ENCODE results near the gene RAP1GAP. TPM values are rescaled to one million over a fixed set of nuclear protein-coding genes. Genes with fewer than 3 reads are reported as not detected.

The RAP1GAP gene
- total RNA-seq, 2 experiments from 2014 or later, result not detected

GRCh38 chr1:21689661-21690372 is 20.7 kb upstream of the RAP1GAP start:
- Histone ChIP-seq H3K4me3 (ENCODE audit: low read depth, low read length, poor library complexity, severe bottlenecking) (no peak overlapping the region), H3K79me2 (ENCODE audit: insufficient read depth, low read depth, low read length) (no peaks in the 10 kb centered on the region), H3K4me1 (ENCODE audit: insufficient read depth, low read length, poor library complexity, severe bottlenecking) (no peaks in the 10 kb centered on the region), H4K20me1 (ENCODE audit: insufficient read depth, low read length) (no peaks in the 10 kb centered on the region), H2AFZ (ENCODE audit: low read length) (no peak overlapping the region), H3K9me3 (ENCODE audit: low read length) (peaks cover 13% of the 10 kb centered on the region), H3K27ac (ENCODE audit: low read depth, low read length, poor library complexity, severe bottlenecking) (no peak overlapping the region), H3K9me2 (ENCODE audit: insufficient read depth, low read length) (no peaks in the 10 kb centered on the region), H3K4me2 (ENCODE audit: low read length) (no peak overlapping the region), H3K36me3 (ENCODE audit: insufficient read depth, low read length) (peaks cover 94% of the 10 kb centered on the region)
- no peak for DNase-seq (ENCODE audit: low spot score)
- BruUV-seq (replicated peaks), result no TSS peak
- CTCF ChIA-PET (ENCODE audit: unreplicated experiment), result no interaction called here
- intact Hi-C loops (cut with micrococcal nuclease; ENCODE audit: unreplicated experiment), result no loop called here
- TF ChIP-seq EZH2phosphoT487 (IDR thresholded peaks at IDR 0.05; ENCODE audit: borderline replicate concordance, low read depth, low read length), result no peak
- TF ChIP-seq, protein P1, sequence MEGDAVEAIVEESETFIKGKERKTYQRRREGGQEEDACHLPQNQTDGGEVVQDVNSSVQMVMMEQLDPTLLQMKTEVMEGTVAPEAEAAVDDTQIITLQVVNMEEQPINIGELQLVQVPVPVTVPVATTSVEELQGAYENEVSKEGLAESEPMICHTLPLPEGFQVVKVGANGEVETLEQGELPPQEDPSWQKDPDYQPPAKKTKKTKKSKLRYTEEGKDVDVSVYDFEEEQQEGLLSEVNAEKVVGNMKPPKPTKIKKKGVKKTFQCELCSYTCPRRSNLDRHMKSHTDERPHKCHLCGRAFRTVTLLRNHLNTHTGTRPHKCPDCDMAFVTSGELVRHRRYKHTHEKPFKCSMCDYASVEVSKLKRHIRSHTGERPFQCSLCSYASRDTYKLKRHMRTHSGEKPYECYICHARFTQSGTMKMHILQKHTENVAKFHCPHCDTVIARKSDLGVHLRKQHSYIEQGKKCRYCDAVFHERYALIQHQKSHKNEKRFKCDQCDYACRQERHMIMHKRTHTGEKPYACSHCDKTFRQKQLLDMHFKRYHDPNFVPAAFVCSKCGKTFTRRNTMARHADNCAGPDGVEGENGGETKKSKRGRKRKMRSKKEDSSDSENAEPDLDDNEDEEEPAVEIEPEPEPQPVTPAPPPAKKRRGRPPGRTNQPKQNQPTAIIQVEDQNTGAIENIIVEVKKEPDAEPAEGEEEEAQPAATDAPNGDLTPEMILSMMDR (conservative IDR thresholded peaks at IDR 0.05; ENCODE audit: low read length), result no peak
- POLR2A ChIA-PET, result no interaction called here

GRCh38 chr1:21687081-21687529 is 17.9 kb upstream of the RAP1GAP start:
- ChIA-PET POLR2A (interaction anchor here (0.7 kb wide), 1 partner anchor 666 kb away, joined by 3 read pairs; no protein-coding TSS in a partner anchor), CTCF (ENCODE audit: unreplicated experiment) (no interaction called here)
- Histone ChIP-seq H3K9me2 (ENCODE audit: insufficient read depth, low read length) (no peaks in the 10 kb centered on the region), H3K36me3 (ENCODE audit: insufficient read depth, low read length) (peaks cover 90% of the 10 kb centered on the region), H2AFZ (ENCODE audit: low read length) (no peak overlapping the region), H3K27ac (ENCODE audit: low read depth, low read length, poor library complexity, severe bottlenecking) (no peak overlapping the region), H3K4me2 (ENCODE audit: low read length) (no peak overlapping the region), H3K4me3 (ENCODE audit: low read depth, low read length, poor library complexity, severe bottlenecking) (no peak overlapping the region), H4K20me1 (ENCODE audit: insufficient read depth, low read length) (no peaks in the 10 kb centered on the region), H3K4me1 (ENCODE audit: insufficient read depth, low read length, poor library complexity, severe bottlenecking) (no peaks in the 10 kb centered on the region), H3K9me3 (ENCODE audit: low read length) (peaks cover 16% of the 10 kb centered on the region), H3K79me2 (ENCODE audit: insufficient read depth, low read depth, low read length) (no peaks in the 10 kb centered on the region)
- DNase-seq (ENCODE audit: low spot score), result no peak
- no TSS peak for BruUV-seq (replicated peaks)
- intact Hi-C loops (cut with micrococcal nuclease; ENCODE audit: unreplicated experiment), result no loop called here
- TF ChIP-seq EZH2phosphoT487 (IDR thresholded peaks at IDR 0.05; ENCODE audit: borderline replicate concordance, low read depth, low read length), result no peak
- TF ChIP-seq, protein P1 (conservative IDR thresholded peaks at IDR 0.05; ENCODE audit: low read length), result no peak

GRCh38 chr1:21685946-21686678 is 17.0 kb upstream of the RAP1GAP start:
- TF ChIP-seq, protein P1 (conservative IDR thresholded peaks at IDR 0.05; ENCODE audit: low read length), result no peak
- no peak for TF ChIP-seq EZH2phosphoT487 (IDR thresholded peaks at IDR 0.05; ENCODE audit: borderline replicate concordance, low read depth, low read length)
- CTCF ChIA-PET (ENCODE audit: unreplicated experiment), result no interaction called here

More at GRCh38 chr1:21685946-21686678, 17.0 kb upstream of the RAP1GAP start:
- H3K4me1 ChIP-seq (ENCODE audit: insufficient read depth, low read length, poor library complexity, severe bottlenecking), result no peaks in the 10 kb centered on the region
- peaks cover 89% of the 10 kb centered on the region for H3K36me3 ChIP-seq (ENCODE audit: insufficient read depth, low read length)
- TSS peak; percentile 5 for BruUV-seq (replicated peaks)
- H2AFZ ChIP-seq (ENCODE audit: low read length), result no peak overlapping the region
- no peaks in the 10 kb centered on the region for H3K79me2 ChIP-seq (ENCODE audit: insufficient read depth, low read depth, low read length)
- H3K9me3 ChIP-seq (ENCODE audit: low read length), result peaks cover 16% of the 10 kb centered on the region
- H4K20me1 ChIP-seq (ENCODE audit: insufficient read depth, low read length), result no peaks in the 10 kb centered on the region
- no peak overlapping the region for H3K4me3 ChIP-seq (ENCODE audit: low read depth, low read length, poor library complexity, severe bottlenecking)
- no peaks in the 10 kb centered on the region for H3K9me2 ChIP-seq (ENCODE audit: insufficient read depth, low read length)
- no peak for DNase-seq (ENCODE audit: low spot score)
- intact Hi-C loops (cut with micrococcal nuclease; ENCODE audit: unreplicated experiment), result no loop called here
- no peak overlapping the region for H3K27ac ChIP-seq (ENCODE audit: low read depth, low read length, poor library complexity, severe bottlenecking)
- no peak overlapping the region for H3K4me2 ChIP-seq (ENCODE audit: low read length)
- POLR2A ChIA-PET, result no interaction called here
